Epithelial cell of esophagus (primary cell): ENCODE data around the gene CALY.

Experiments used
- DNase-seq: peaks from one replicate; pipeline ENCODE4 v3.0.0; 2010; ENCODE audit warnings: low read depth
- H3K4me3 ChIP-seq: 2 replicates; pipeline ENCODE4 v1.5.1; 2011; ENCODE audit warnings: mild to moderate bottlenecking, low read length, control low read depth
- TF ChIP-seq, protein P1 (sequence below): IDR thresholded peaks from 2 replicates; pipeline ENCODE4 v1.5.1; 2011; ENCODE audit warnings: low read depth, mild to moderate bottlenecking, low read length, control low read depth, inconsistent platforms; ENCODE audit not compliant: insufficient read depth; ENCODE audit errors: missing control alignments

CALY gene

GRCh38 chr10:133282846-133283390 lies 53.8 kb downstream of the CALY start:
- H3K4me3 ChIP-seq = no peak overlapping the region
- DNase-seq = no peak
- TF ChIP-seq, protein P1, sequence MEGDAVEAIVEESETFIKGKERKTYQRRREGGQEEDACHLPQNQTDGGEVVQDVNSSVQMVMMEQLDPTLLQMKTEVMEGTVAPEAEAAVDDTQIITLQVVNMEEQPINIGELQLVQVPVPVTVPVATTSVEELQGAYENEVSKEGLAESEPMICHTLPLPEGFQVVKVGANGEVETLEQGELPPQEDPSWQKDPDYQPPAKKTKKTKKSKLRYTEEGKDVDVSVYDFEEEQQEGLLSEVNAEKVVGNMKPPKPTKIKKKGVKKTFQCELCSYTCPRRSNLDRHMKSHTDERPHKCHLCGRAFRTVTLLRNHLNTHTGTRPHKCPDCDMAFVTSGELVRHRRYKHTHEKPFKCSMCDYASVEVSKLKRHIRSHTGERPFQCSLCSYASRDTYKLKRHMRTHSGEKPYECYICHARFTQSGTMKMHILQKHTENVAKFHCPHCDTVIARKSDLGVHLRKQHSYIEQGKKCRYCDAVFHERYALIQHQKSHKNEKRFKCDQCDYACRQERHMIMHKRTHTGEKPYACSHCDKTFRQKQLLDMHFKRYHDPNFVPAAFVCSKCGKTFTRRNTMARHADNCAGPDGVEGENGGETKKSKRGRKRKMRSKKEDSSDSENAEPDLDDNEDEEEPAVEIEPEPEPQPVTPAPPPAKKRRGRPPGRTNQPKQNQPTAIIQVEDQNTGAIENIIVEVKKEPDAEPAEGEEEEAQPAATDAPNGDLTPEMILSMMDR = no peak

DNA sequence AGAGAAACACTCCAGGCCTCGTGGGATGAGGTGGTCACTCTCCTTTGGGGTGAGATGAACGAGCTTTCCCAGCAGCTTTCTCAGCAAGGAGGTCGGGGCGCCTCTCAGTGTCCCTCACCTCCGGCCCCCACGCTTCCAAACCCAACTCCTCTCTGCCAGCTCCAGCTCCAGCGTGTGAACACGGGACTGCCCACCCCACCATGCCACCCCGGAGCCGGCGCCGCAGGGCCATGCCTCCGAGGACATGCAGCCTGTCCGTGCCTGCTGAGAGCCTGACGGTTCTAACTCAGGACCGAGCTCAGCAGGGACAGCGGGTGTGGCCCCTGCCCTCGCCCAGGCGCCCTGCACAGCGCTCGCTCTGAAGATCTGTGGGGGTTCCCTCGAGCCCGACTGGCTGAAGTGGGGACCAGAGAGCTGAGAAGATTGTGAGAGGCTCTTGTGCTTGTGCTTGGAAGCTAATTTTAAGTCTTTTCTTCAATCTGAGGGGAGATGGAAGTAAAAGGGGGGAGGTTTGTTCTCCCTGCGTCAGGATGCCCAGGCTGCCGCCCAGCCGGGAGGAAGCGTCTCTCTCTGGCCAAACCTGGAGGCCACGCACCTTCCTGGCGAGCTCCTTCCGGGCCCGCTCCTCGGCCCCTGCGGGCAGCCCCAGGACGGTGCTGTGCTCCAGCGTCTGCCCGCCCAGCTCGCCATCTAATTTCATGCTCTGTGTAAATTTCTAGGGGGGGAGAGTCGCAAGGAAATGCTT lies 54.9 kb downstream of the CALY start:
- H3K4me3 ChIP-seq = no peak overlapping the region
- DNase-seq = no peak
- TF ChIP-seq, protein P1 = no peak

- H3K4me3 ChIP-seq = no peak overlapping the region
- no peak for DNase-seq
- TF ChIP-seq, protein P1 = no peak
Observed at GRCh38 chr10:133281084-133281483, 55.6 kb downstream of the CALY start.

GRCh38 chr10:133280391-133281059 lies 56.2 kb downstream of the CALY start:
- TF ChIP-seq, protein P1 = no peak
- no peak for DNase-seq
- no peak overlapping the region for H3K4me3 ChIP-seq

DNA sequence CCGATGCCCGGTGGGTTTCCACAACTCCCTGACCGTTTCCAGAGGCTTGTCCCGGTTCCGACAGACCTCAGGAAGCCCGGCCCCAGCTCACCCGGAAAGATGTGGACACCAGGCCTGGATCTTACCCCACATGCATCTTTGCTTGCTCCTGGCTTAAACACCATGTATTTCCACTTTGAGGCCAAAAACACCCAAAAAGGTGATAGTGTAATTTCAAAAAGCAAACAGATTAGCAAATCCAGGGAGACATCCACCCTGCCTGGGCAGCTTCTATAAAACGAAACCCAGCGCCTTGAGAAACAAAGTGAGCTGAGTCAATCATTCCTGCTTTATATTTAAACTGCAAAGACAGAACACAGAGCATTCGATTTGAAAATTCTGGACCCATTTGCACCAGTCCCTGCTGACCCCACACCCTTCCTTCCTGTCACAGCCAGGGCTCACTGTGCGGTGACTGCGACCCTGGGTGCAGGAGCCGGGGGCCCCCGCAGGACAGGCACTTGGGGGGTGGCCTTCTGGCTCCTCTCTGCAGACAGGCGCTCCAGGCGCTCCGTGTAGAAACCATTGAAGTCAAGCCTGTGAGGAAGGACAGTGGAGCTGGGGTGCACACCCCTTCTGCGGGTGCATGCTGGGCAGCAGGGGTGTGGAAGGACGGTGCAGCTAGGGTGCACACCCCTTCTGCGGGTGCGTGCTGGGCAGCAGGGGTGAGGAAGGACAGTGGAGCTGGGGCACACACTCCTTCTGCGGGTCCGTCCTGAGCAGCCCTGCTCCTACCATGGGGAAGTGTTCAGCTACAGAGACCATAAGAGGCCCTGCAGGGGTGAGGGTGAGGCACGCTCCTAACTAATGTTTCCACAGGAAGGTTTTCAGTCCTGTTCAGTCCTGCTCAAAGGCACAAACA lies 57.1 kb downstream of the CALY start:
- peak; percentile 30 for DNase-seq
- TF ChIP-seq, protein P1 = no peak
- no peak overlapping the region for H3K4me3 ChIP-seq

DNA sequence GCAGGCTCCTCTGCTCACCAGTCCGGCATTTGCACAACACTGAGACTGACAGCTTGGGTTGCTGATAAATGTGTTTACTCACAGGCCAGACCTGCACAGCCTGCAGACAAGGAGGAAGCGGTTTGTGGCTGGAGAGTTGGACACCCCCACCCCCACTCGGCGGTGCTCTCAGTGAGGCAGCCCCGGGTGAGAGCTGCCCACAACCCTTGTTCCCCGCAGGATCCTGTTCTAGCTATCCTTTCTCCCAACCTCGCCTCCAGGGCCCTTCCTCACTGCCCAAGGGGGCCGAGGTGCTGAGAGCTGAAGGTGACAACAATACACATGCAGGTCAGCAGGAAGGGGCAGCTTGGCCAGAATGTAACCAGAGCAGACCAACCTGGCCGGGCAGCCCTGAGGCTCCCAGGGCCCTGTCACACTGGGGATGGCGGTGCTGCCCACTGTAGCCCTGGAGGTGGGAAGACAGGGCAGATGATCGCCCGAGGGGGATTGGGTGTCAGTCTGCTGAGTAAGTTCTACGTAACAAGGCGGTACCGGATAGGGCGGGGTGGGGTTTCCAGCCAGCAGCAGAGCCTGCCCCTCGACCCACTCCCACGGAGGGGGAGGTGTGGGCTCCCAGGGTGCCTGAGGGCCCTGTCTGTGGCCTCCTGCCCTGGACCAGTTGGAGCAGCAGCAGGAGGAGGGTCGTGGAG lies 58.0 kb downstream of the CALY start:
- TF ChIP-seq, protein P1 = no peak
- no peak overlapping the region for H3K4me3 ChIP-seq
- DNase-seq = peak; percentile 93
